NCI-H82 treated with DMSO at 0.1 percent for 48 hours (cell line): ENCODE data around the gene THBS3.
"Not testable (repeated sequence)": the region's sequence is repeated elsewhere in the genome, so short reads cannot be mapped to it uniquely, and the experiment has no call there.

ENCODE experiments used
- DNase-seq: peaks from one replicate; lab custom pipeline; 2025; ENCODE audit not compliant: unreplicated experiment; lab: John Stamatoyannopoulos, UW

Gene THBS3

DNA sequence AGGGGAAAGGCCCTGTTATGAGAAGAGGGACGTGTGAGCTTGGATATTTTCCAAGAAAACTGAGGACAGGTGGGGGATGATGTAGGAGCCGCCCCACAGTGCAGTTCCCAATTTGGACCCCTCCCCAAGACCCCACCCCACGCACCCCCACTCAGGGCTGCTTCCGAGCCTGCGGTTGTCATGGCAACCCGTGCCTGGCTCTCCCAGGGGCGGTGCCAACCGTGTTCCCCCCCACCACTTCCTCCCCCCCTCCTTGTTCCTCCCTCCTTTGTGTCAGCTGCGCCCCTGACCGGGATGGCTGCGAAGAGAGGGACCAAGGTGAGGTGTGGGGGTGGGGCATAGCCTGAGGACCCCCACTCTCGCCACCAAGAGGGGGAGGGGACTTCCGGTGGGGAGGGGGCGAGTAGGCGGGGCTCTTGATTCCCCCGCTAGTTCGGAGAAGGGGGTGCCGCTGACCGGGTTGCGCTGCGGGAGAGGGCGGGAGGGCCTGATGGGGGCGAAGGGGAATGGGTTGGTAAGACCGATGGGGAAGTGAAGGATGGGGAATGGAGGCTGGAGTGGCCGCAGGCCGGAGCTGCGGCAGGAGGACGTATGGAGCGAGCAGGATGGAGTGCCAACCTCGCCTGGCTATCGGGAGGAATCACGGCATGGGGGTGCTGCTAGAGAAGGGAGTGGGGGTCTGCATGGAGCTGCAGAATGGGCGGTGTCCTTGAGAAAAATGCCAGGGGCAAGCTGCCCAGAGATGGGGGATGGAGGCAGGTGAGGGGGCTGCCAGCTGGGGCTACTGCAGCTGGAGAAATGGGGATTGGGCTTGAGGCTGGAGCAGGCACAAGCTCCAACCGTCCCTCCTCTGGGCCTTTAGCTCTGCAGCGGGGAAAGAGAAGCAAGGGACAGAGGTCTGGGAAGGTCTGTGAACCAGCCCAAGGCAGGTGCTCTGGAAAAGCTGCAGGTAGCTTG lies 33.1 kb downstream of the THBS3 start:
- DNase-seq = no peak

DNA sequence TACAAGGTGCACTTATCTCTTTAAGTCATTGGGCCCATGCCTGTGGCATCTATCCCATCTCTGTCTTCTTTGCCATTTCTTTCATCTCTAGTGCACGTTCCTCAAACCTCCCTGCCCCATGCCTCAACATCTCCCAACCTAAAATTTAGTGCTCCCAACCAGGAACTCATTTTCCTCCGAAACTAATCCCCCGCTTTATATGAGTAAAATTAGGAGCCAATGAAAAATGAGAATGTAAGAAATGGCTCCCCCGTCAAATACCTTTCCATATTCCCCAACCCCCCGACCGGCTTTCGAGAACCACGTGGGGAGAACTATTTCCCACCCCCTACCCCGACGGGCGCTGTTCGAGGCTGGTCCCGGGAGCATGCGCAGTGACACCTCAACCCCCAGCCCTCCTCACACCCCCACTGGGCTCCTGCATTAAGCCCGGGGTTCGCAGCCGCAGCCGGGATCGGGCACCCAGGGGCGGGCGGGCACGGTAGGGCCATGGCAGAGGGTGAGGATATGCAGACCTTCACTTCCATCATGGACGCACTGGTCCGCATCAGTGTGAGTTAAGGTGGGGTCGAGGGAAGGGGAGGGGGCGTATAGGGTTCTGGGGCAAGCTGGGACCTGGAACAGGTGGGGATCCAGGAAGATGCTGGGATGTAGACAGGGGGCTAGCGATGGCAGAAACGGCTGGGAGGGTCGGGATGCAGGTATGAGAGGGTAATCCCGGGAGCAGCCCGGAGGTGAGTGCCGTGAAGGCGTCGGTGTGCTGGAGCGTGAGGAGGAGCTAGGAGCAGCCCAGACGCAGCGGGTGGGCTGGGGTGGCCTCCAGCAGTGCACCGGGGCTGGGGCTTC lies 34.0 kb downstream of the THBS3 start, which contains the start of gene TRIM46:
Gene TRIM46 (plus strand): TSS at position 372 of the 846 bp plus-strand sequence. CDS start 118 bp downstream, at position 490.
- DNase-seq = peak; percentile 73

DNA sequence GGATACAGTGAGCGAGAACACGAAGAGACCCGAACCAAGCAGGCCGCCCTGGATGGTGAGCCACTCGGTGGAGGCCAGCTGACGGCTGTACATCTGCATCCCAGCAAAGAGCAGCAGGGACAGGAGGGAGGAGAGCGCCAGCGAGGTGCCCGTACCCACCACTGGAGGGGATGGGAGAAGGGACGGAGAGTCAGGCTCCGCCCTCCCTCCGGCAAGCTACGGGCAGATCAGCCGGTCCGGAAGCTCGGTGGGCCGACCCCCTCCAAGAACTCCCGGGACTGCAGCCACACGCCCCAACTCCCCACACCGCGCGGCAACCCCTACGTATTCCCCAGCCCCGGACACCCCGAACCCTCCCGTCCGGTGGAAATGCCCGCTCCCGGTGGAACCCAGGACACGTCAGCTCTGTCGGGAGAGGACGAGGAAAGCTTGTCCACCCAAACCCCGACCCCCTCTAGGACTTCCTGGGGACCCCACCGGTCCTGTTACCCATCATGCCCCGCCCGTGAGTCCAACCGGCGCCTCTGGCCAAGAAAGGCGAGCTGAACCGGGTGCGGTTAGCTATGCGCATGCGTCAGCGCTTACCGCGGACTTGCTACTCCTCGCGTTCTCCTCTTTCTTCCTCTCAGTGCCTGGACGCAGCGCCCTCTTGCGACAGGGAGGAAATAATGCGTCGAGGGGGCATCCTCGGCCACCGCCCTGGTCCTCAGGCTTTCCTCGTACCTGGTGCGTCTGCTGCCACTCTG lies 34.8 kb downstream of the THBS3 start, which contains the start of gene KRTCAP2:
Gene KRTCAP2 (minus strand): TSS at position 573 of the 746 bp plus-strand sequence. CDS start 80 bp downstream, at position 493.
- DNase-seq = peak; percentile 95

DNA sequence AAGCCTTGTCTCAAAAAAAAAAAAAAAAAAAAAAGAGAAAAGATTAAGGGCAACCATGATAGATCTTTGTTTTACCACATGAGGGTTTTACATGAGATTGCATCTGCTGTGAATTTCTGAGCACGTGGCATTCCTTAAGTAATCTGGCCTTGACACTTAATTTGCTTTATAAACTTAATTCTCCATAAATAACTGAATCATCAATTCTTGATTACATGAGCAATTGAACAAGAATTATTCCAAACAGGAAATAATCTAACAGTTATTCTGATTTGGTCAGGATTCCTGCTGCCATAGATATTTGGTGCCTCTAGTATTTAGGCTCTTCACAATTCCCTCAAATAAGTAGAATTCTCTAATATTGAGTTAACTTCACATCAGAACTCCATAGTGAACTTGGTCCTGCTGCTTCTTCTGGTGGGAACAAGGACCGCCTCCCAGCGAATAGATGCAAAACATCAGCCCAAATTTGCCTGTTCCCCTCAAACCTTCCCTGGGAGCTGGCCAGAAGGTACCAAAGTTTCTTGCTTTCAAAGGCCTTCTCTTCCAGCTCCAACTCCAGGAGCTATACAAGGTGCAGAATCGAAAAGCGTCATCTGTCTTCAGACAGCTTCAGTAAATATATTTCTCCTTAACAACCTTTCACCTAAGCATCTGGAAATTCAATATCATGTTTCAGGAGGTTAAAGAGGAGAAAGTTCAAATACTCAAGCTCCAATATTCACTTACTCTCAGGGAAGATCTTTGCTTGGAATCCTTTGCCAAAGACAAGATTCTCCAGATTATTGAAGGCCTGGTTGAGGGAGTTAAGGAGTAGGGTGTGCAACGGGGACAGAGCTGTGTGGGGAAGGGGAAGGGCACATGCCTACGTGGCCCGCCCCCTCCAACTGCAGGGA lies 35.6 kb downstream of the THBS3 start:
- DNase-seq = no peak

DNA sequence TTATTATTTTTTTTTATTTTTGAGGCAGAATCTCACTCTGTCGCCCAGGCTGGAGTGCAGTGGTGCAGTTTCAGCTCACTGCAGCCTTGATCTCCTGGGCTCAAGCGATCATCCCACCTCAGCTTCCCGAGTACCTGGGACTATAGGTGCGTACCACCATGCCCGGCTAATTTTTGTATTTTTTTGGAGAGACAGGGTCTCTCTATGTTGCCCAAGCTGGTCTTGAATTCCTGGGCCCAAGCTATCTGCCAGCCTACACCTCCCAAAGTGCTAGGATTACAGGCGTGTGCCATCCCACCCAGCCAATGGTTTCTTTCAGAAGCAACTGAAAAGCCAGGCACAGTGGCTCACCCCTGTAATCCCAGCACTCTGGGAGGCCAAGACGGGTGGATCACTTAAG lies 36.9 kb downstream of the THBS3 start:
- no peak for DNase-seq

DNA sequence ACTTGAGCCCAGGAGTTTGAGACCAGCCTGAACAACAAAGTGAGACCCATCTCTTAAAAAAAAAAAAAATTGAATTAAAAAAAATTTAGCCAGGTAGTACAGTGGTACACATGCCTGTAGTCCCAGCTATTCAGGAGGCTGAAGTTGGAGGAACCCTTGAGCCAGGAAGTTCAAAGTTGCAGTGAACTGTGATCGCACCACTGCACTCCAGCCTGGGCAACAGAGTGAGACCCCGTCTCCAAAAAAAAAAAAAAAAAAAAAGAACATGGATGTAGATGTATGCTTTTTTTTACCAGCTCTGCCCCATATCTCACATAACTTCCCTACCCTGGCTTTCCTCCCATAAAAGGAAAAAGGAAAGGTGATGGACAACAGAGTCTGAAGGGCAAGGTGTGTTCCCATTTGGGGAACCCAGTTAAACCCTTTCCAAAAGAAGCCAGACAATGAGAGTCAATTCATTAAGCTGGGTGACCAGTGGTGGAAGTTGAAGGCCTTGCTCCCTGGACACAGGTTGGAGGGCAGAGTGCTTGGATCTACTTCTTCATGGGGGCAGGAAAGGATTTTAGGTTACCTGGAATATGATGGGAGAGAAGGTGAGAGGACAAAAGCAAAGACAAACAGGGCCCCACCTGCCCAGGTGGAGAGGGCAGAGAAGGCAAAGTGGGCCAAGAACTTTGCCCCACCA lies 37.5 kb downstream of the THBS3 start:
- DNase-seq = no peak

DNA sequence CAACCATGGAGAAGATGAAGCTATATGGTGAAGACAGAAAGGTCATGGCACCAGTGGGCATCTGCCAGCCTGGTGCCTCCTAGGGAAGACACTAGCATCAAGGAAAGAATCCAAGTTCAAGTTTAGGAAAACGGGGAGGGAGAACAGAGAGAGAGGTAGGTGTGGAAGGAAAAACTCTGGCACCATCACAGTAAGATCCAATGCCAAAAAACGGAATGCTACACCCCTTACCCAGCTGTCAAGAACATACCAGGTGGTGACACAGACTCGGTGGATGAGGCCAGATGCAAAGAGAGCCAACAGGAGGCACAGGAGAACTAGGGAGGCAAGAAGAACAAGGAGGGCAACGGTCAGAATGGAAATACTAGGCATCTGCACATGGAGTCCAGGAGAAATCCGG lies 38.2 kb downstream of the THBS3 start:
- DNase-seq = no peak

DNA sequence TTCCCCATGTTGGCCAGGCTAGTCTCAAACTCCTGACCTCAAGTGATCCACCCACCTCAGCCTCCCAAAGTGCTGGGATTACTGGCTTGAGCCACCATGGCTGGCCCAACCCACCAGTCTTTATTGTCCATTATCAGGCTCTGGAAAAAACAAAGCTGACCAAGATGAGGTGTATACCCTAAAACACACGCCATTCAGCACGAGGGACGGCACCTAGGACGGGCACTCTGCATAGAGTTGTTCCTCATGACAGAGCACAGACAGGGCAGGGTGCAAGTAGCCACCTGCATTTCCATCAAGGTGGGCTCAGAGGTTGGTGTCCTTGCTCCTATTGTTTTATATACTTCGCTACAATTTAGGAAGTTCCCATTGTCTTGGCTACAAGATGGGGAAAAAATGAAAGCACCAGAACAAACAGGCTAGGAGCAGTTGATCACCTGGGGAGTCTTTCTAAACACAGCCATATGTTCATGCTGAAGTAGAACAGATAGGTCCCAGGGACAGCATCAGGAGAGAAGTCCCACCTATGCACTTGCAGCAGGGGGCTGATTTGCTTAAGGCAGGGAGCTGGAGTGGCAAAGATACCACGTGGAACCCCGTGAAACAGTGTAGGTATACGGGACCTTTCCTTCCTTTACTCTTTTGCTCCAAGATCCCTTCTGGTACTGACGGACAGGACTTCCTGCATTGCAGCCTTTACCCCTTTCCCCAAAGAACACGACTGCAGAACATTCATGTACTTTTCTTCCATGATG lies 39.1 kb downstream of the THBS3 start:
- DNase-seq = no peak

DNA sequence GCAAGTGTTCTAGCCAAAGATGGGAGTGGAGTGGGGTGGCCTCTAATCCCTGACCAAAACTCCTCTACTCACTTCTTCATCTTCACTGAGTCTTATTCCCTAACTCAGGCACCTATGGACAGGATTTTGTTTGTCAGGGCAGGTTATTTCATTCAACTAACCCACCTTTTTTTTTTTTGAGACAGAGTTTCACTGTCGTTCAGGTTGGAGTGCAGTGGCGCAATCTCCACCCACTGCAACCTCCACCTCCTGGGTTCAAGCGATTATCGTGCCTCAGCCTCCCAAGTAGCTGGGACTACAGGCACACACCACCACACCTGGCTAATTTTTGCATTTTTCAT lies 39.6 kb downstream of the THBS3 start:
- DNase-seq = not testable (repeated sequence)

DNA sequence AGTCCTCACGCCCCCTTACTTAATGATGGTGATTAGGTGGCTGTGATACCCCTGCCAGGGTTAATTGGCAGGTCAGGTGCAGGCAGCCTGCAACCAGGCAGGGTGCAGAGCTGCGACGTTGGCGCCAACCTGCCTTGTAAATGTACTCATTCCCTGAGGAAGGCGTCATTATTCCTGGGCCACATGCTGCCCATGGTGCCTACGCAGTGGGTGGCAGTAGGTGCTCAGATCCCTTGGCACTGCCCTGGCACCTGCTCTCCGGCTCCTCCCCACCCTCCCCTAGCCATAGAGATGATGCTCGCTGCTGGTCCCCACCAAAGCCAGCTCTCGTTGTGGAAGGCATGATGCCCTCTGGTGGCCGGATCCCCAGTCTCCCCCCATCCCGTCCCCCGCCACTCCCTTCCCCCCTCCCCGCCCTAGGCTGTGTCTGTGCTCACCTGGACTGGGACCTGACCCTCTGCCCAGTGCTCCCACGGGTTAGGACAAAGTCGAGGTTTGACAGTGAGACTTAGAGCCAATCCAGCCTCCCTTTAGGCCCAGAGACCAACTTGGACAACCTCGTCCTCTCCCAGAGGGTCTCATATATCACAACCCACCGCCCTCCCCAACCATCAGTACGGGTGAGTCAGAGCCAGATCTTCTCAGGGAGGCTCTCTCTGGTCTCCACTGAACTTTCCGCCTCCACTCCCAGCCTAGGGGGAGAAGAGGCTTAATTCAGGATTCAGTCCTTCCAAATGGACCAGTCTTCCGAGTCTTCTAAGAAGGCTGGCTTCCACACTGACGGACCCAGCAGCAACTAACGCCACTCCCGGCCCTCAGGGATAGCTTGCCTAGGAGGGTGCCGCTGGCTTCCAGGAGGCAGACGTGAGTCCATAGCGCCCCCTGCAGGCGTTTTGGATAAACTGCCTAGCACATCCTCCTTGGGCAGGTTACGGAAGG lies 40.3 kb downstream of the THBS3 start:
- DNase-seq = peak; percentile 82

DNA sequence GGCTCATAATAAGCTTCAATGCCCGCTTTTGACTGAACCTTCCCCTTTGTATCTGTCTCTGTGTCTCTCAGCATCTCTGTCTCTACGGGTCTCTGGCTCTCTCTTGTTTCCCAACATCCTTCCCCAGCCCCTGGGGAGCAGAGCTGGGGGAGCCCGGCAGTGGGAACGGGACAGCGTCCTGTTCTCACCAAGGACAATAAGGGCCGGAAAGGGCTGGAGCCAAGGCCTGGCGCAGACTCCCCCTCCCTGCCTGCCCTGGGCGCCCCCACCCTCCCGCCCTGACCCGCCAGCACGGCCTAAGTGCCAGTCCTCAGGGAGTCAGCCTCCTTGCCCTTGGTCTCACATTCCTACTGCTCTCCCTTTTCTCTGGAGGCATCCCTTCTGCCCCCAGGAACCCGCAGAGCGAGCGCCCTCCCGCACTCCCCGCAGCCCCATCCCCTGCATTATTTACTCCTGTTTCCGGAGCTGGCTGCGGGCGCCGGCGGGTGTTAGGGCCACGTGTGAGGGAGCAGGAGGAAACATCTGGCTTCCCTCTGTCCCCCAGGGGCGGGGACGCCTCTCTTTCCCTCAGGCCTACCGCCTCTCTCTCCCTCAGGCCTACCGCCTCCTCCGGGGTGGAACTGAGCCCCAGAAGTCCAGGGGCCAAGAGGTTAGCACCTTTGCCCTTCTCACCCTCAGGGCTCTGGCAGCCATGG lies 41.1 kb downstream of the THBS3 start:
- no peak for DNase-seq

DNA sequence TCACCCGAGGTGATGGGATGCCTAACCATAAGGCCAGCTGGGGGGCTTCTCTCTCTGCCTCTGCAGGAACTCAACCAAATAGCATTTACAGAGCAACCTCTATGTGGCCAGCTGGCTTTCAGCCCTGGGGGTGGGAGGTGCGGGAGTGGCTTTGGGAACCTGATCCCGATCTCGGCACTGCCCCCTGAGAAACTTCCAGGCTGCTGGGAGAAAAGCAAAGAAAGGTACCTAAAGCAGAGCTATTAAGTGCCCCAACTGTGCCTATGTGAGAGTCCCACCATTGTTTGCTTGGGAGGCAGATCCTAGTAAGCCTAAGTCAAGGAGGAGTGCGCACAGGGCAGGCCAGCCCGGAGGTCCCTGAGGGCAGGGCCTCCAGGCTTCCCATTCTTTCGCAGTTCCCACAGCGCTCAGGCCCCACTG lies 41.6 kb downstream of the THBS3 start:
- DNase-seq = no peak

DNA sequence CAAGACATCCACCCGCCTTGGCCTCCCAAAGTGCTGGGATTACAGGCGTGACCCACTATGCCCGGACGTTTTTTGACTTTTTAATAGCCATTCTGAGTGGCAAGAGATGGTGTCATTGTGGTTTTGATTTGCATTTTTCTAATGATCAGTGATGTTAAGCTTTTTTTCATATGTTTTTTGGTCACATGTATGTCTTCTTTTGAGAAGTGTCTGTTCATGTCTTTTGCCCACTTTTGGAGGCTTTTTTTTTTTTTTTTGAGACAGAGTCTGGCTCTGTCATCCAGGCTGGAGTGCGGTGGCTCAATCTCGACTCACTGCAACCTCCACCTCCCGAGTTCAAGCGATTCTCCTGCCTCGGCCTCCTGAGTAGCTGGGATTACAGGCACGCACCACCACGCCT lies 43.1 kb downstream of the THBS3 start:
- not testable (repeated sequence) for DNase-seq

DNA sequence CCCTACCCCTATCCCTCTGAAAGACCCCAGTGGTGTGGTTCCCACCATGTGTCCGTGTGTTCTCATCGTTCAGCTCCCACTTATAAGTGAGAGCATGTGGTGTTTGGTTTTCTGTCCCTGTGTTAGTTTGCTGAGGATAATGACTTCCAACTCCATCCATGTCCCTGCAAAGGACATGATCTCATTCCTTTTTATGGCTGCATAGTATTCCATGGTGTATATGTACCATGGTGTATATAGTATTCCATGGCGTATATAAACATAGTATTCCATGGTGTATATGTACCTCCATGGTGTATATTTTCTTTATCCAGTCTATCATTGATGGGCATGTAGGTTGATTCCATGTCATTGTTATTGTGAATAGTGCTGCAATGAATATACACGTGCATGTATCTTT lies 43.9 kb downstream of the THBS3 start:
- DNase-seq = not testable (repeated sequence)

DNA sequence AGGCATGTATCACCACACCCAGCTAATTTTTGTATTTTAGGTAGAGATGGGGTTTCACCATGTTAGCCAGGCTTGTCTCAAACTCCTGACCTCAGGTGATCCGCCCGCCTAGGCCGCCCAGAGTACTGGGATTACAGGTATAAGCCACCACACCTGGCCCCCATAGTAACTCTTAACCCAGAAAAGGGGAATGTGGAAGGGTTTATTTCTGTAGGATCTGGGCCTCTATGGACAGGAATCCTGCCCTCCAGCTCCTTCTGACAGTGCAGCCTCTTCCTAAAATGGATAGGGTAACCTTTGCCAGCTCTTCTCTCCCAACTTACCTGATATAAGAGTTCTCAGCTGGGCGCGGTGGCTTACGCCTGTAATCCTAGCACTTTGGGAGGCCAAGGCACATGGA lies 45.1 kb downstream of the THBS3 start:
- not testable (repeated sequence) for DNase-seq

DNA sequence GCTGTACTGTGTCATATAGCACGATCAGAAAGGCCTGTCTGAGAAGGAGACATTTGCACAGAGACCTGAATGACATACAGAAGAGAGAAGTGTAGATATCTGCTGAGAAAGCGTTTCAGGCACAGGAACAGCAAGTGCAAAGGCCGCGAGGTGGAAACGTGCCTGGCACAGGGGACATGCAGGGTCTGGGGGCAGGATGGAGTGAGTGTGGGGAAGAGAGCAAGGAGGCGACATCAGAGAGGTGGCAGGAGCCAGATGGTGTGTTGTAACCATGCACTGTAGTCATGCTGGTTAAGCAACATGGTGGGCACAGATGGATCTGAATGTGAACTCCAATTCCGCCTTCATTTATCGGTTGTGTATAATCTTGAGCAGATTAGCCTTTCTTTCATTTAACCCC lies 47.6 kb downstream of the THBS3 start:
- DNase-seq = no peak

DNA sequence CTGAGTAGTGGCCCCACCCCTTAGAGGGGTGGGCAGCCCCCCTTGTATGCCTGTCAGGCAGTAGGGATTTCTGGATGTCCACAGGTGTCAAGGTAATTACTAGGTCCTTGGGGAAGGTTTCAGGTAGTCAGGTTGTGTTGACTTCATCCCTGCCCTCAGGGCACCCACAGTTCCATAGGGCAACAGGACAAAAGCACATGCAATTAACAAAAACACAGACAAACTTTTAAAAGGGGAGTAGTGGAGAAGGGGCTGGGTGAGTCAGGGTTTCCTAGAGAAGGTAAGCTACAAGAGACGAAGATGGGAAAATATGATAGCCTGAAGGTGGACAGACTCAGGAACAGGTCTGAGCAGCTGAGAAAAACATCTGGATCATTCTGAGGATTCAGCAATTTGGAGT lies 48.7 kb downstream of the THBS3 start:
- DNase-seq = no peak
